GM12878 (cell line): ENCODE data around the gene MAPKAP1. TPM values are rescaled to one million over a fixed set of nuclear protein-coding genes. Genes with fewer than 3 reads are reported as not detected.
"Not testable (repeated sequence)": the region's sequence is repeated elsewhere in the genome, so short reads cannot be mapped to it uniquely, and the experiment has no call there.

Experiments used
- ATAC-seq: fragments of 200-7000 bp; cut with Tn5 transposase; 3 replicates; pipeline ENCODE4 v1.9.1; 2020; ENCODE audit warnings: mild to moderate bottlenecking, moderate library complexity
- BruUV-seq: library from RNA; stranded (reverse); fragments of 400-500 nt; replicated peaks from 2 replicates; lab custom pipeline; 2021; lab: Mats Ljungman, UMichigan
- CTCF ChIA-PET: fragments of 300-600 bp; sonication (Branson Sonifier 250); formaldehyde crosslinking; extraction: SDS; loops from one replicate; lab custom pipeline; 2021; ENCODE audit warnings: inconsistent platforms; lab: Yijun Ruan, JAX
- POLR2A ChIA-PET: fragments of 350-600 bp; formaldehyde crosslinking; extraction: SDS; loops from one replicate; lab custom pipeline; 2021; ENCODE audit warnings: inconsistent platforms; lab: Charles Lee
- RAD21 ChIA-PET: fragments of 300-600 bp; sonication (Branson Sonifier 250); formaldehyde crosslinking; loops from one replicate; lab custom pipeline; 2023; ENCODE audit warnings: antibody characterized with exemption; ENCODE audit not compliant: unreplicated experiment; lab: Charles Lee
- SMC1A ChIA-PET: fragments of 300-600 bp; sonication (Branson Sonifier 250); formaldehyde crosslinking; loops from one replicate; lab custom pipeline; 2023; ENCODE audit not compliant: unreplicated experiment, uncharacterized antibody; lab: Charles Lee
- DNase-seq: peaks from one replicate; pipeline ENCODE4 v3.0.0-alpha.2; 2011; ENCODE audit warnings: low read depth, low spot score
- FAIRE-seq: peaks from 3 replicates; lab custom pipeline; 2011; peaks lifted over from hg19 to GRCh38; lab: Jason Lieb, UNC
- H2AFZ ChIP-seq: 2 replicates; pipeline ENCODE4 v1.6.0; 2011; ENCODE audit warnings: low read depth, low read length, control low read depth; ENCODE audit not compliant: control insufficient read depth
- H3K27ac ChIP-seq: 2 replicates; pipeline ENCODE4 v1.5.1; 2011; ENCODE audit warnings: control low read depth; ENCODE audit not compliant: control insufficient read depth, insufficient read depth
- H3K27me3 ChIP-seq, 2 experiments: replicated peaks in 1 of 2; 2 replicates each; pipeline versions ENCODE4 v1.6.0 to v1.6.1; 2011; ENCODE audit warnings: low read length in 1 of 2; ENCODE audit not compliant: control insufficient read depth in 2 of 2, insufficient read depth in 2 of 2
- H3K36me3 ChIP-seq, 2 experiments: 2 replicates each; pipeline ENCODE4 v1.5.1; 2011; ENCODE audit warnings: low read length in 1 of 2; ENCODE audit not compliant: control insufficient read depth in 2 of 2, insufficient read depth in 2 of 2
- H3K4me1 ChIP-seq: 2 replicates; pipeline ENCODE4 v1.6.1; 2011; ENCODE audit warnings: mild to moderate bottlenecking, low read length, moderate library complexity, mixed read lengths; ENCODE audit not compliant: control insufficient read depth, insufficient read depth
- H3K4me2 ChIP-seq: 2 replicates; pipeline ENCODE4 v1.6.0; 2011; ENCODE audit warnings: control low read depth; ENCODE audit not compliant: control insufficient read depth, insufficient read depth
- H3K4me3 ChIP-seq: fragments of 200-600 bp; sonication (generic); 2 replicates; pipeline ENCODE4 v1.5.1; 2016
- H3K79me2 ChIP-seq: 2 replicates; pipeline ENCODE4 v1.6.0; 2011; ENCODE audit warnings: low read length; ENCODE audit not compliant: control insufficient read depth, insufficient read depth
- H3K9ac ChIP-seq: 2 replicates; pipeline ENCODE4 v1.8.0; 2011; ENCODE audit warnings: low read length, control low read depth, mixed read lengths; ENCODE audit not compliant: control insufficient read depth, insufficient read depth
- H3K9me3 ChIP-seq: replicated peaks from 3 replicates; pipeline ENCODE4 v1.5.1; 2011; ENCODE audit warnings: mild to moderate bottlenecking, low read length; ENCODE audit not compliant: control insufficient read depth, insufficient read depth
- H4K20me1 ChIP-seq: 2 replicates; pipeline ENCODE4 v1.6.0; 2011; ENCODE audit not compliant: control insufficient read depth, insufficient read depth
- ATF3 ChIP-seq: IDR thresholded peaks from 2 replicates; pipeline ENCODE4 v1.6.1; 2011; ENCODE audit warnings: low read depth, mild to moderate bottlenecking, low read length, moderate library complexity, borderline replicate concordance; ENCODE audit errors: extremely low read depth
- KLF5 ChIP-seq: fragments of 450-650 bp; IDR thresholded peaks from 2 replicates; pipeline ENCODE4 v1.6.1; 2014; ENCODE audit warnings: mild to moderate bottlenecking; ENCODE audit not compliant: partially characterized antibody
- RUNX3 ChIP-seq: IDR thresholded peaks from 2 replicates; pipeline ENCODE4 v1.6.1; 2012; ENCODE audit warnings: low read length, inconsistent platforms
- SMAD1 ChIP-seq: fragments of 450-650 bp; IDR thresholded peaks from 2 replicates; pipeline ENCODE4 v1.6.1; 2018; ENCODE audit warnings: mild to moderate bottlenecking, low read depth; ENCODE audit not compliant: partially characterized antibody
- SMC3 ChIP-seq: IDR thresholded peaks from 2 replicates; pipeline ENCODE4 v1.6.1; 2011; ENCODE audit warnings: low read length, improper control_type of control experiment, borderline replicate concordance
- ZNF274 ChIP-seq: IDR thresholded peaks from one replicate; pipeline ENCODE4 v1.8.0; 2011; ENCODE audit not compliant: insufficient read length, insufficient read depth
- WGBS: methylation state at CpG from one replicate; pipeline ENCODE4 v1.1.6; 2016; ENCODE audit warnings: low lambda C conversion rate; ENCODE audit not compliant: insufficient replicate concordance, insufficient coverage; ENCODE audit errors: missing lambda C conversion rate; 5-methylcytosine and 5-hydroxymethylcytosine counted together
- in situ Hi-C: fragments of 300-500 bp; cut with MboI; formaldehyde crosslinking; loops from 9 replicates; pipeline ENCODE4 v1.14.3; 2018; ENCODE audit warnings: mixed read lengths
- intact Hi-C: fragments of 100-400 bp; cut with micrococcal nuclease; formaldehyde crosslinking; loops from one replicate; pipeline ENCODE4 v1.14.2; 2022; ENCODE audit not compliant: unreplicated experiment
- polyA plus RNA-seq, 11 experiments: library from polyadenylated mRNA; depleted of rRNA in 4 of 11; unstranded in 6 of 11; stranded (reverse) in 5 of 11; fragments of >200 nt; fragmentation: Nextera tagmentation in 4 of 11; fragmentation: Illumina TruSeq in 1 of 11; extraction: Ambion mirVana in 4 of 11; extraction: Trizol in 1 of 11; gene quantifications; 1 replicate in 1 of 11; 2 replicates in 10 of 11; pipeline versions ENCODE4 v1.2.1 to v1.2.3, GENCODE V29; 2011 to 2016; ENCODE audit warnings: inconsistent platforms in 2 of 11, missing spikeins in 2 of 11, low read depth in 1 of 11
- total RNA-seq, 4 experiments: library from RNA; depleted of rRNA in 3 of 4; stranded (reverse); fragments of >200 nt in 3 of 4; fragmentation: Illumina TruSeq in 1 of 4; extraction: Trizol in 1 of 4; gene quantifications; 2 replicates each; pipeline versions ENCODE4 v1.2.1 to v1.2.3, GENCODE V29; 2013 to 2021
- TF ChIP-seq, protein P1 (sequence below): fragments of 450-650 bp; formaldehyde crosslinking; IDR thresholded peaks from 2 replicates; pipeline ENCODE4 v1.4.0; 2020; ENCODE audit warnings: mild to moderate bottlenecking, moderate library complexity

Gene MAPKAP1
- total and polyA plus RNA-seq, 10 of the 15 experiments (the other 5 are each of a cell fraction or from before 2014, with no cell fraction given): 5.1 to 188 (median 105) TPM

GRCh38 chr9:125695548-125695947 lies 11.5 kb downstream of the MAPKAP1 start:
- H3K4me3 ChIP-seq, RAD21 ChIA-PET, H4K20me1 ChIP-seq, ATAC-seq, in situ Hi-C loops, BruUV-seq, H3K9ac ChIP-seq, H3K9me3 ChIP-seq, H3K36me3 ChIP-seq, FAIRE-seq, H3K4me2 ChIP-seq, H3K27me3 ChIP-seq, H2AFZ ChIP-seq, DNase-seq: not testable (repeated sequence)
- Histone ChIP-seq H3K4me1 (peaks cover 10% of the 10 kb centered on the region), H3K27ac (peak overlapping the region; percentile 30), H3K79me2 (peaks cover 83% of the 10 kb centered on the region)
- intact Hi-C loops: loop anchor here (2.0 kb wide), 1 partner anchor 125 kb away; no protein-coding TSS in a partner anchor
- ChIA-PET POLR2A (interaction anchor here (0.6 to 1.6 kb wide), 3 partner anchors 15 to 63 kb away, joined by 3 read pairs; no protein-coding TSS in a partner anchor), CTCF (interaction anchor here (0.6 to 1.7 kb wide), 4 partner anchors 14 to 64 kb away, joined by 3 to 4 read pairs (median 3); no protein-coding TSS in a partner anchor), SMC1A (interaction anchor here (0.9 to 6.3 kb wide), 2 partner anchors 14 to 48 kb away, joined by 3 to 40 read pairs; no protein-coding TSS in a partner anchor)
- WGBS: over 99% methylated on average over 8 of the region's 8 CpGs

GRCh38 chr9:125694478-125694877 lies 12.5 kb downstream of the MAPKAP1 start:
- POLR2A ChIA-PET: interaction anchor here (0.7 to 1.6 kb wide), 4 partner anchors 14 to 1324 kb away, joined by 3 read pairs; no protein-coding TSS in a partner anchor
- CTCF ChIA-PET: interaction anchor here (0.7 to 1.6 kb wide), 5 partner anchors 43 to 206 kb away, joined by 3 to 4 read pairs (median 3); no protein-coding TSS in a partner anchor
- H3K4me1 ChIP-seq: peaks cover 3% of the 10 kb centered on the region; the same call in 1 of the 2 replicates
- no peak for TF ChIP-seq SMC3
- no peak for TF ChIP-seq SMAD1
- TF ChIP-seq, protein P1, sequence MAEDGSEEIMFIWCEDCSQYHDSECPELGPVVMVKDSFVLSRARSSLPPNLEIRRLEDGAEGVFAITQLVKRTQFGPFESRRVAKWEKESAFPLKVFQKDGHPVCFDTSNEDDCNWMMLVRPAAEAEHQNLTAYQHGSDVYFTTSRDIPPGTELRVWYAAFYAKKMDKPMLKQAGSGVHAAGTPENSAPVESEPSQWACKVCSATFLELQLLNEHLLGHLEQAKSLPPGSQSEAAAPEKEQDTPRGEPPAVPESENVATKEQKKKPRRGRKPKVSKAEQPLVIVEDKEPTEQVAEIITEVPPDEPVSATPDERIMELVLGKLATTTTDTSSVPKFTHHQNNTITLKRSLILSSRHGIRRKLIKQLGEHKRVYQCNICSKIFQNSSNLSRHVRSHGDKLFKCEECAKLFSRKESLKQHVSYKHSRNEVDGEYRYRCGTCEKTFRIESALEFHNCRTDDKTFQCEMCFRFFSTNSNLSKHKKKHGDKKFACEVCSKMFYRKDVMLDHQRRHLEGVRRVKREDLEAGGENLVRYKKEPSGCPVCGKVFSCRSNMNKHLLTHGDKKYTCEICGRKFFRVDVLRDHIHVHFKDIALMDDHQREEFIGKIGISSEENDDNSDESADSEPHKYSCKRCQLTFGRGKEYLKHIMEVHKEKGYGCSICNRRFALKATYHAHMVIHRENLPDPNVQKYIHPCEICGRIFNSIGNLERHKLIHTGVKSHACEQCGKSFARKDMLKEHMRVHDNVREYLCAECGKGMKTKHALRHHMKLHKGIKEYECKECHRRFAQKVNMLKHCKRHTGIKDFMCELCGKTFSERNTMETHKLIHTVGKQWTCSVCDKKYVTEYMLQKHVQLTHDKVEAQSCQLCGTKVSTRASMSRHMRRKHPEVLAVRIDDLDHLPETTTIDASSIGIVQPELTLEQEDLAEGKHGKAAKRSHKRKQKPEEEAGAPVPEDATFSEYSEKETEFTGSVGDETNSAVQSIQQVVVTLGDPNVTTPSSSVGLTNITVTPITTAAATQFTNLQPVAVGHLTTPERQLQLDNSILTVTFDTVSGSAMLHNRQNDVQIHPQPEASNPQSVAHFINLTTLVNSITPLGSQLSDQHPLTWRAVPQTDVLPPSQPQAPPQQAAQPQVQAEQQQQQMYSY (CRISPR knock-in tag): no peak
- TF ChIP-seq ATF3: no peak
- no peak for TF ChIP-seq ZNF274
- TF ChIP-seq KLF5: no peak
- TF ChIP-seq RUNX3: no peak
- WGBS: 90% methylated on average over 3 of the region's 3 CpGs
- no peak overlapping the region for H2AFZ ChIP-seq
- in situ Hi-C loops (no loop called here), intact Hi-C loops (loop anchor here (2.0 kb wide), 1 partner anchor 126 kb away; no protein-coding TSS in a partner anchor)
- no peaks in the 10 kb centered on the region for H4K20me1 ChIP-seq
- H3K4me3 ChIP-seq: no peak overlapping the region
- RAD21 ChIA-PET: interaction anchor here (0.8 to 1.3 kb wide), 4 partner anchors 13 to 62 kb away, joined by 3 to 4 read pairs (median 3); partner anchors contain the start of gene MAPKAP1
- H3K27ac ChIP-seq: no peak overlapping the region
- no TSS peak for BruUV-seq
- no peak overlapping the region for H3K4me2 ChIP-seq
- no peak for ATAC-seq
- SMC1A ChIA-PET: interaction anchor here (0.9 to 1.4 kb wide), 6 partner anchors 8 to 62 kb away, joined by 3 to 5 read pairs (median 3); no protein-coding TSS in a partner anchor
- H3K36me3 ChIP-seq: peaks cover 0 to 2% of the 10 kb centered on the region in 2 experiments; a peak in 3 of 4 replicates
- no peaks in the 10 kb centered on the region for H3K27me3 ChIP-seq
- H3K79me2 ChIP-seq: peaks cover 80% of the 10 kb centered on the region
- no peak for DNase-seq
- FAIRE-seq: no peak
- no peak overlapping the region for H3K9ac ChIP-seq
- H3K9me3 ChIP-seq: no peaks in the 10 kb centered on the region
